Gastrocnemius medialis (tissue), 4 donors: Measurements from ENCODE around the gene MFSD6. TPM values are rescaled to one million over a fixed set of nuclear protein-coding genes. Genes with fewer than 3 reads are reported as not detected.
A peak's percentile ranks its signal among the peaks of the same experiment; 100 is the strongest.
"Not testable (repeated sequence)": the region's sequence is repeated elsewhere in the genome, so short reads cannot be mapped to it uniquely, and the experiment has no call there.

Experiments used
- ATAC-seq, 2 donors: fragments of 150-250 bp; one replicate each; pipeline ENCODE4 v1.9.1; 2016
- DNase-seq, 2 donors: peaks; one replicate each; pipeline ENCODE4 v3.0.0-alpha.2; 2019
- H3K27ac ChIP-seq, 4 donors: fragments of 200-600 bp; sonication (generic); 1 replicate in 1 of 4; 2 replicates in 3 of 4; pipeline ENCODE4 v1.5.1; 2016 to 2018; ENCODE audit warnings: mild to moderate bottlenecking in 2 of 4, moderate library complexity in 1 of 4
- H3K27me3 ChIP-seq, 3 donors: fragments of 200-600 bp; sonication (generic) in 2 of 3; 1 replicate in 1 of 3; 2 replicates in 2 of 3; pipeline versions ENCODE4 v1.5.1 to v1.6.0; 2016 to 2019; ENCODE audit warnings: mild to moderate bottlenecking in 1 of 3, moderate library complexity in 1 of 3
- H3K36me3 ChIP-seq, 2 donors: fragments of 200-600 bp; sonication (generic) in 1 of 2; one replicate each; pipeline ENCODE4 v1.5.1; 2017 to 2018
- H3K4me1 ChIP-seq, 2 donors: fragments of 200-600 bp; sonication (generic) in 1 of 2; one replicate each; pipeline ENCODE4 v1.5.1; 2016 to 2017; ENCODE audit warnings: mild to moderate bottlenecking in 2 of 2
- H3K4me3 ChIP-seq, 4 donors: fragments of 200-600 bp; sonication (generic) in 3 of 4; 1 replicate in 1 of 4; 2 replicates in 3 of 4; pipeline ENCODE4 v1.5.1; 2016 to 2019; ENCODE audit warnings: mild to moderate bottlenecking in 2 of 4
- H3K9me3 ChIP-seq, 3 donors: fragments of 200-600 bp; sonication (generic) in 2 of 3; 1 replicate in 1 of 3; 2 replicates in 2 of 3; pipeline ENCODE4 v1.5.1; 2016 to 2019
- CTCF ChIP-seq, 5 experiments: fragments of 450-650 bp in 3 of 5; fragments of 200-600 bp in 2 of 5; sonication (generic) in 2 of 5; IDR thresholded peaks in 4 of 5; conservative IDR thresholded peaks in 1 of 5; 1 replicate in 4 of 5; 2 replicates in 1 of 5; pipeline ENCODE4 v1.5.1; 2016 to 2019; ENCODE audit warnings: antibody characterized with exemption in 5 of 5, mild to moderate bottlenecking in 3 of 5, moderate library complexity in 3 of 5
- POLR2A ChIP-seq, 2 donors: fragments of 450-650 bp; IDR thresholded peaks; one replicate each; pipeline ENCODE4 v1.6.1; 2017; ENCODE audit warnings: antibody characterized with exemption in 2 of 2, mild to moderate bottlenecking in 2 of 2, moderate library complexity in 2 of 2
- in situ Hi-C, 4 donors: fragments of 200-750 bp; cut with MboI; loops; one replicate each; pipeline versions ENCODE4 v1.15.0 to v1.8.0; 2017; ENCODE audit warnings: low sequenced_read_pairs in 4 of 4
- intact Hi-C: fragments of 100-400 bp; cut with DNase I; formaldehyde crosslinking; loops from one replicate; pipeline ENCODE4 v1.15.1; 2023; ENCODE audit warnings: low total_unique reads
- total RNA-seq, 4 donors: library from RNA; depleted of rRNA; stranded (reverse); fragments of >200 nt; gene quantifications; one replicate each; pipeline versions ENCODE4 v1.1.0 to v1.2.3, GENCODE V29; 2016

MFSD6 gene
- total RNA-seq = 10 to 100 TPM in 3 of 4 donors, 1 to 10 TPM in 1; 9.3 to 20.3 (median 12.5) TPM

DNA sequence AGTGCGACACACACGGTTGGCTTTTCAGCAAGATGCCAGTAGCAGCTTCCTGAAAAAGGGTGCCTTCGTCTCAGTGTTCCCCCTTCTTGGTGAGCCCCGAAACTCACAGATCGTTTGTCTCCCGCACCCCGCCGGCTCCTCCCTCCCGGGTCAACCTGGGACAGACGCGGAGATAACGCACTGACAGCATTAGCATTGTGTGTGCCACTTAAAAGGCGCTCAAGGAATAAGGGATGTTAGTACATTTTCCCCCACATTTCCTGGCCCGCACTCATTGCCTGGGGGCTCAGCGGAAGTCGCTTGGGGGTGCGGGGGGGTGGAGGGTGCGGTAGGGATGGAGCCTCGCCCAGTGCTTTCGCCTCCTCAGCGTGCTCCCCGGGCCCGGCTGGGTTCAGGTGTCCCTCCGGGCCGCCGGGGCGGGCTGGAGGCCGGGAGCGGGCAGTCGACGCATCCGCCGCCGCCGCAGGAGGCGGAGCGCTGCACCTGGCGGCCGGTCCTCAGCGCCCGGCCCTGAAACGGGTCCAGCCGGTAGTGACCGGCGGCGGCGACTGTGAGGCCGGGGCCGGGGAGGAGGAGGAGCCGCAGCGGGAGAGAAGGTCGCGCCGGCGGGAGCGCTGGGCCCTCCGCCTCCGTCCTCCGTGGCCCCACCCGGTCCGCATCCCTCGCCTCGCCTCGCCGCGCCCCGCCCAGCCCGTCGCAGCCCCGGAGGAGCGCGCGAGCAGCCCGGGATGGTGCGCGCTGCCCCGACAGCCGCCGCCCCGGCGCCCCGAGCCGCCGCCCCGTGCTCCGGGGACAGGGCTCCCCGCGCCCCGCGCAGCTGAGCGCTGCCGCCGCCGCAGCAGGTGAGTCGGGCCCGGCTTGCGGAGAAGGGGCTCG, at the start of gene MFSD6:
Gene MFSD6, plus strand, starts transcription at position 694 of the 876 bp plus-strand sequence. CDS start 27,675 bp downstream, outside the sequence.
- ATAC-seq (peak; percentile 44 to 65), DNase-seq (no peak)
- Histone ChIP-seq H3K4me1 (peaks cover 9 to 12% of the 10 kb centered on the region in 2 donors), H3K36me3 (no peaks in the 10 kb centered on the region), H3K4me3 (peak within 1 kb of the TSS; percentile 64 to 89 (median 78)), H3K9me3 (no peaks in the 10 kb centered on the region), H3K27ac (peak within 1 kb of the TSS; percentile 67 to 78 (median 72)), H3K27me3 (no peaks in the 10 kb centered on the region)
- TF ChIP-seq POLR2A (IDR thresholded peaks at IDR 0.05) = peak in 1 of 2 donors; percentile 13
- peak in 1 of 5 experiments; percentile 13 for TF ChIP-seq CTCF (IDR thresholded peaks at IDR 0.05 in 4 of 5, conservative IDR thresholded peaks at IDR 0.05 in 1 of 5)
- in situ Hi-C loops = no loop called here
- intact Hi-C loops = no loop called here

DNA sequence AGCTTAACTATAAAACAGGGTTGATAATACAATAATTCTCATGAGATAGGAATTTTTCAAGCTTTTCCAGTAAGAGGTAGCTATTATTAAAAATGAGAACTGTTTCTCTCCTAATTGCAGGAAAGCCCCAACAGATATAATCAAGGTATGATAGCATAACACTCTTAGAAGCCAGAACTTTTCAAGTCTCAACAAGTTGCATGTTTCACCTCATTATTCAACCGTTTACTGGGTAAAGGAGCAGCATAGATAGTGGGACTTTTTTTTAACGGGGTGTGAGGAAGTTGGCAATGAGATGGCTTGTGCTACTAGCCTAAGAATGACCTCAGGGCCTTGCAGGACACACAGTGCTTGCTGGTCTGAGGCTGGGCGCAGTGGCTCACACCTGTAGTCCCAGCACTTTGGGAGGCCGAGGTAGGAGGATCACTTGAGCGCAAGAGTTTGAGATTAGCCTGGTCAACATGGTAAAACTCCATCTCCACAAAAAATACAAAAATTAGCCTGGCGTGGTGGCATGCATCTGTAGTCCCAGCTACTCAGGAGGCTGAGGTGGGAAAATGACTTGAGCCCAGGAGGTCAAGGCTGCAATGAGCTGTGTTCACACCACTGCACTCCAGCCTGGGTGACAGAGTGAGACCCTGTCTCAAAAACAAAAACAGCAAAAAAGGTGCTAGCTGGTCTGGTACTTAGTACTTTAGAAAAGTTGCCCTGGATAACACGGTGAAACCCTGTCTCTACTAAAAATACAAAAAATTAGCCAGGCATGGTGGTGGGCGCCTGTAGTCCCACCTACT, 49.3 kb upstream of the MFSD6 start:
- Histone ChIP-seq H3K27ac (peak overlapping the region; percentile 42 to 76 (median 55)), H3K4me1 (peaks cover 25 to 35% of the 10 kb centered on the region in 2 donors)
- H3K36me3 ChIP-seq, DNase-seq, H3K4me3 ChIP-seq, H3K27me3 ChIP-seq, ATAC-seq, H3K9me3 ChIP-seq, intact Hi-C loops: not testable (repeated sequence)
- in situ Hi-C loops = loop anchor here in 1 of 4 donors (25.0 kb wide), 1 partner anchor 272 kb away; no protein-coding TSS in a partner anchor

GRCh38 chr2:190360561-190360960, 47.6 kb upstream of the MFSD6 start:
- no peak overlapping the region for H3K4me3 ChIP-seq
- in situ Hi-C loops = loop anchor here in 1 of 4 donors (25.0 kb wide), 1 partner anchor 273 kb away; no protein-coding TSS in a partner anchor
- ATAC-seq (no peak), DNase-seq (no peak)
- H3K27me3 ChIP-seq = no peaks in the 10 kb centered on the region
- no peak for TF ChIP-seq POLR2A (IDR thresholded peaks at IDR 0.05)
- TF ChIP-seq CTCF (IDR thresholded peaks at IDR 0.05 in 4 of 5, conservative IDR thresholded peaks at IDR 0.05 in 1 of 5) = no peak
- H3K36me3 ChIP-seq = no peaks in the 10 kb centered on the region
- intact Hi-C loops = no loop called here
- H3K27ac ChIP-seq = peak overlapping the region in 1 of 4 donors; percentile 76
- peaks cover 17 to 27% of the 10 kb centered on the region in 2 donors for H3K4me1 ChIP-seq
- no peaks in the 10 kb centered on the region for H3K9me3 ChIP-seq

DNA sequence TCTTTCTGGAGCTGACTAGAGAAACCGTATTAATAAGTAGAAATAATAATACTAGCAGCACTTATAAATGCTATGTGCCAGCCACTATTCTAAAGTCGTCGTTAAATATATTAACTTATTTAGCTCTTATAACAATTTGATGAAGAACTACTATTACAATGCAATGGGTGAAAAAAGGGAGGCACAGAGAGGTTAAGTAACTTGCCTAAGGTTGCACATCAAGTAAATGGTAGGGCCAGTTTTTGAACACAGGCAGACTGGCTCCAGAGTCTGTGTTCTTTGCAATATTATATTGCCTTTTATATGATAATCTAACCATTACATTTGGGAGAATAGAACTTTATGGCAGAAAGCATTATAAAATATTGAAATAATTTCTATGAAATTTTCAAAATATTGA, 47.2 kb upstream of the MFSD6 start:
- H3K36me3 ChIP-seq = no peaks in the 10 kb centered on the region
- peaks cover 17 to 27% of the 10 kb centered on the region in 2 donors for H3K4me1 ChIP-seq
- peak overlapping the region in 1 of 4 donors; percentile 76 for H3K27ac ChIP-seq
- DNase-seq = no peak
- H3K4me3 ChIP-seq = no peak overlapping the region
- ATAC-seq = no peak
- in situ Hi-C loops (loop anchor here in 1 of 4 donors (25.0 kb wide), 1 partner anchor 274 kb away; no protein-coding TSS in a partner anchor), intact Hi-C loops (no loop called here)
- no peaks in the 10 kb centered on the region for H3K9me3 ChIP-seq
- TF ChIP-seq POLR2A (IDR thresholded peaks at IDR 0.05) (no peak), CTCF (IDR thresholded peaks at IDR 0.05 in 4 of 5, conservative IDR thresholded peaks at IDR 0.05 in 1 of 5) (no peak)
- H3K27me3 ChIP-seq = no peaks in the 10 kb centered on the region
